Trophoblast cell (in vitro differentiated cells and primary cell): ENCODE measurements around the gene SKA2.
A peak's percentile ranks its signal among the peaks of the same experiment; 100 is the strongest.

Experiments used
- DNase-seq, 2 donors: peaks; one replicate each; pipeline ENCODE4 v3.0.0-alpha.2; 2016
- H2AFZ ChIP-seq: 2 replicates; pipeline ENCODE4 v1.6.1; 2013; ENCODE audit warnings: low read length, moderate library complexity, mild to moderate bottlenecking; ENCODE audit not compliant: insufficient read depth, poor library complexity
- H2AK5ac ChIP-seq: 2 replicates; pipeline ENCODE4 v1.6.1; 2013; ENCODE audit warnings: mild to moderate bottlenecking, low read length
- H2BK120ac ChIP-seq: 2 replicates; pipeline ENCODE4 v1.6.1; 2013; ENCODE audit warnings: low read length, mild to moderate bottlenecking, moderate library complexity; ENCODE audit not compliant: insufficient read depth, poor library complexity
- H2BK12ac ChIP-seq: 2 replicates; pipeline ENCODE4 v1.6.1; 2013; ENCODE audit warnings: mild to moderate bottlenecking, low read length, moderate library complexity
- H2BK5ac ChIP-seq: 2 replicates; pipeline ENCODE4 v1.6.1; 2013; ENCODE audit warnings: low read length, low read depth, moderate library complexity, mild to moderate bottlenecking; ENCODE audit not compliant: poor library complexity
- H3K14ac ChIP-seq: 2 replicates; pipeline ENCODE4 v1.6.1; 2013; ENCODE audit warnings: mild to moderate bottlenecking, low read length
- H3K18ac ChIP-seq: 2 replicates; pipeline ENCODE4 v1.6.1; 2013; ENCODE audit warnings: mild to moderate bottlenecking, low read length
- H3K23ac ChIP-seq: 2 replicates; pipeline ENCODE4 v1.6.1; 2013; ENCODE audit warnings: low read length
- H3K27ac ChIP-seq: 2 replicates; pipeline ENCODE4 v1.5.1; 2013; ENCODE audit warnings: low read depth, mild to moderate bottlenecking, inconsistent platforms, low read length, moderate library complexity
- H3K27me3 ChIP-seq: 2 replicates; pipeline ENCODE4 v1.6.1; 2013; ENCODE audit warnings: inconsistent platforms, mild to moderate bottlenecking, low read length, moderate library complexity; ENCODE audit not compliant: insufficient read depth
- H3K36me3 ChIP-seq, 2 experiments: 1 replicate in 1 of 2; 2 replicates in 1 of 2; pipeline ENCODE4 v1.6.1; 2013; ENCODE audit warnings: low read length in 2 of 2, mild to moderate bottlenecking in 2 of 2, moderate library complexity in 1 of 2; ENCODE audit not compliant: insufficient read depth in 2 of 2, control insufficient read depth in 1 of 2
- H3K4ac ChIP-seq: 2 replicates; pipeline ENCODE4 v1.6.1; 2013; ENCODE audit warnings: low read depth, mild to moderate bottlenecking, low read length, moderate library complexity
- H3K4me1 ChIP-seq, 2 experiments: 1 replicate in 1 of 2; 2 replicates in 1 of 2; pipeline ENCODE4 v1.6.1; 2013; ENCODE audit warnings: low read length in 2 of 2, mild to moderate bottlenecking in 2 of 2, moderate library complexity in 1 of 2; ENCODE audit not compliant: insufficient read depth in 2 of 2, control insufficient read depth in 1 of 2
- H3K4me2 ChIP-seq: 2 replicates; pipeline ENCODE4 v1.6.1; 2013; ENCODE audit warnings: inconsistent platforms, mild to moderate bottlenecking, low read length, moderate library complexity
- H3K4me3 ChIP-seq: 2 replicates; pipeline ENCODE4 v1.5.1; 2013; ENCODE audit warnings: mild to moderate bottlenecking, low read depth, low read length, inconsistent platforms
- H3K79me1 ChIP-seq: one replicate; pipeline ENCODE4 v1.6.1; 2013; ENCODE audit warnings: low read length
- H3K79me2 ChIP-seq: 2 replicates; pipeline ENCODE4 v1.6.1; 2013; ENCODE audit warnings: low read length, mild to moderate bottlenecking; ENCODE audit not compliant: control insufficient read depth, insufficient read depth, poor library complexity
- H3K9ac ChIP-seq: 2 replicates; pipeline ENCODE4 v1.6.1; 2013; ENCODE audit warnings: mild to moderate bottlenecking, low read length
- H3K9me3 ChIP-seq: 2 replicates; pipeline ENCODE4 v1.6.1; 2013; ENCODE audit warnings: low read depth, mild to moderate bottlenecking, control low read depth, inconsistent platforms, low read length; ENCODE audit not compliant: insufficient read depth
- H4K12ac ChIP-seq: 2 replicates; pipeline ENCODE4 v1.6.1; 2013; ENCODE audit warnings: low read depth, mild to moderate bottlenecking, low read length, moderate library complexity
- H4K8ac ChIP-seq: 2 replicates; pipeline ENCODE4 v1.6.1; 2013; ENCODE audit warnings: low read depth, mild to moderate bottlenecking, low read length, moderate library complexity
- H4K91ac ChIP-seq: one replicate; pipeline ENCODE4 v1.6.1; 2013; ENCODE audit warnings: low read depth, mild to moderate bottlenecking, low read length, moderate library complexity
- WGBS: extraction: QIAGEN DNeasy Blood & Tissue Kit; methylation state at CpG from one replicate; pipeline ENCODE4 v1.1.7; 2013; ENCODE audit warnings: missing lambda C conversion rate; ENCODE audit not compliant: insufficient read length, insufficient coverage; ENCODE audit errors: extremely low coverage; 5-methylcytosine and 5-hydroxymethylcytosine counted together

Gene SKA2

GRCh38 chr17:59161477-59161876 lies 6.5 kb upstream of the SKA2 start:
- DNase-seq, result no peak
- H3K4me1 ChIP-seq, result peaks cover 0 to 1% of the 10 kb centered on the region in 2 experiments
- H3K23ac ChIP-seq, result no peak overlapping the region
- H2BK120ac ChIP-seq, result no peak overlapping the region
- H3K4ac ChIP-seq, result peak overlapping the region; percentile 83
- H3K4me2 ChIP-seq, result no peak overlapping the region
- H2AK5ac ChIP-seq, result no peak overlapping the region
- H3K27ac ChIP-seq, result no peak overlapping the region
- H4K12ac ChIP-seq, result peak overlapping the region; percentile 54
- no peaks in the 10 kb centered on the region for H3K9me3 ChIP-seq
- H3K4me3 ChIP-seq, result no peak overlapping the region
- no peak overlapping the region for H2BK12ac ChIP-seq
- H2AFZ ChIP-seq, result no peak overlapping the region
- peaks cover 2 to 10% of the 10 kb centered on the region in 2 experiments for H3K36me3 ChIP-seq
- no peak overlapping the region for H3K14ac ChIP-seq
- no peak overlapping the region for H3K18ac ChIP-seq
- no peaks in the 10 kb centered on the region for H3K79me1 ChIP-seq
- peaks cover 6% of the 10 kb centered on the region for H3K79me2 ChIP-seq
- no peak overlapping the region for H2BK5ac ChIP-seq
- no peaks in the 10 kb centered on the region for H3K27me3 ChIP-seq
- WGBS, result no CpG with 5 or more reads among the region's 2 CpGs
- no peak overlapping the region for H4K8ac ChIP-seq
- H3K9ac ChIP-seq, result no peak overlapping the region
- no peak overlapping the region for H4K91ac ChIP-seq

- Histone ChIP-seq H2AK5ac (peak overlapping the region; percentile 37), H3K14ac (no peak overlapping the region), H3K36me3 (peaks cover 2 to 10% of the 10 kb centered on the region in 2 experiments), H2BK5ac (no peak overlapping the region), H4K8ac (no peak overlapping the region), H4K91ac (no peak overlapping the region), H3K27ac (no peak overlapping the region), H4K12ac (no peak overlapping the region), H2BK120ac (no peak overlapping the region), H3K79me2 (peaks cover 6% of the 10 kb centered on the region), H3K9ac (no peak overlapping the region), H3K23ac (no peak overlapping the region), H2AFZ (no peak overlapping the region), H2BK12ac (no peak overlapping the region), H3K4me2 (no peak overlapping the region), H3K9me3 (no peaks in the 10 kb centered on the region), H3K79me1 (no peaks in the 10 kb centered on the region), H3K4me3 (no peak overlapping the region), H3K4ac (peak overlapping the region; percentile 79), H3K18ac (no peak overlapping the region), H3K27me3 (no peaks in the 10 kb centered on the region), H3K4me1 (peaks cover 0 to 1% of the 10 kb centered on the region in 2 experiments)
- WGBS, result no CpG with 5 or more reads among the region's 9 CpGs
- DNase-seq, result no peak
These were observed 5.4 kb upstream of the SKA2 start for GRCh38 chr17:59160157-59161025.

- Histone ChIP-seq H3K18ac (peak within 1 kb of the TSS; percentile 72), H3K23ac (no peak within 1 kb of the TSS), H3K79me1 (peaks cover 12% of the 10 kb centered on the region)
These were observed 622 bp upstream of the SKA2 start, which contains the start of gene PRR11 for GRCh38 chr17:59155439-59156177. Gene PRR11 (plus strand): TSS chr17:59155746. CDS start chr17:59169753, 14,007 bp downstream.

GRCh38 chr17:59154292-59154720 lies 680 bp downstream of the SKA2 start:
- H3K9ac ChIP-seq, result peak overlapping the region; percentile 92
- no peaks in the 10 kb centered on the region for H3K27me3 ChIP-seq
- H3K4me1 ChIP-seq, result peaks cover 4 to 5% of the 10 kb centered on the region in 2 experiments
- H3K4me3 ChIP-seq, result peak overlapping the region; percentile 85
- H4K8ac ChIP-seq, result peak overlapping the region; percentile 97
- peak overlapping the region; percentile 98 for H3K4ac ChIP-seq
- H3K4me2 ChIP-seq, result peak overlapping the region; percentile 79
- H2AK5ac ChIP-seq, result peak overlapping the region; percentile 79
- peak overlapping the region; percentile 98 for H3K14ac ChIP-seq
- peaks cover 12% of the 10 kb centered on the region for H3K79me1 ChIP-seq
- no peaks in the 10 kb centered on the region for H3K9me3 ChIP-seq
- no peak overlapping the region for H3K23ac ChIP-seq
- H3K18ac ChIP-seq, result peak overlapping the region; percentile 72
- H2BK12ac ChIP-seq, result peak overlapping the region; percentile 61
- peak overlapping the region; percentile 94 for H4K12ac ChIP-seq
- H3K79me2 ChIP-seq, result peaks cover 24% of the 10 kb centered on the region
- H2BK120ac ChIP-seq, result peak overlapping the region; percentile 94
- no CpG with 5 or more reads among the region's 25 CpGs for WGBS
- H2BK5ac ChIP-seq, result peak overlapping the region; percentile 97
- peak overlapping the region; percentile 92 for H4K91ac ChIP-seq
- peak; percentile 39 to 68 for DNase-seq
- peak overlapping the region; percentile 96 for H2AFZ ChIP-seq
- H3K27ac ChIP-seq, result peak overlapping the region; percentile 99
- H3K36me3 ChIP-seq, result peaks cover 2 to 4% of the 10 kb centered on the region in 2 experiments

More at GRCh38 chr17:59155439-59156177, 622 bp upstream of the SKA2 start, which contains the start of gene PRR11:
- peak; percentile 99 to 100 for DNase-seq
- Histone ChIP-seq H3K14ac (peak within 1 kb of the TSS; percentile 98), H3K79me2 (peaks cover 16% of the 10 kb centered on the region), H2BK5ac (peak within 1 kb of the TSS; percentile 97), H3K27me3 (no peaks in the 10 kb centered on the region), H3K4me2 (peak within 1 kb of the TSS; percentile 79), H3K4me3 (peak within 1 kb of the TSS; percentile 85), H4K12ac (peak within 1 kb of the TSS; percentile 94), H3K36me3 (peaks cover 0 to under 1% of the 10 kb centered on the region in 2 experiments), H4K8ac (peak within 1 kb of the TSS; percentile 97), H2BK12ac (peak within 1 kb of the TSS; percentile 61), H3K9ac (peak within 1 kb of the TSS; percentile 92), H3K4ac (peak within 1 kb of the TSS; percentile 98), H3K4me1 (peaks cover 0 to 5% of the 10 kb centered on the region in 2 experiments), H3K27ac (peak within 1 kb of the TSS; percentile 99), H2AFZ (peak within 1 kb of the TSS; percentile 96), H3K9me3 (no peaks in the 10 kb centered on the region), H2BK120ac (peak within 1 kb of the TSS; percentile 94), H4K91ac (peak within 1 kb of the TSS; percentile 92), H2AK5ac (peak within 1 kb of the TSS; percentile 79)
- no CpG with 5 or more reads among the region's 25 CpGs for WGBS
